ENCODE measurements around the gene RALGAPA2. TPM values are rescaled to one million over a fixed set of nuclear protein-coding genes. Genes with fewer than 3 reads are reported as not detected.
A peak's percentile ranks its signal among the peaks of the same experiment; 100 is the strongest.

The RALGAPA2 gene
- total and polyA plus RNA-seq, 2 experiments from 2014 or later = 13.1 to 43.4 TPM

GRCh38 chr20:20665606-20666332 is 46.7 kb downstream of the RALGAPA2 start:
- Histone ChIP-seq H3K36me3 (ENCODE audit: insufficient read depth) (no peaks in the 10 kb centered on the region), H3K9me2 (ENCODE audit: insufficient read depth) (no peaks in the 10 kb centered on the region), H3K4me1 (ENCODE audit: insufficient read depth) (peaks cover 26% of the 10 kb centered on the region), H3K79me2 (replicated peaks; ENCODE audit: insufficient read depth) (peaks cover 6% of the 10 kb centered on the region; the same call in 1 of the 2 replicates), H3K4me2 (peak overlapping the region; percentile 54), H3K27ac (ENCODE audit: low read depth) (peak overlapping the region; percentile 50; the same call in 1 of the 2 replicates), H3F3A (replicated peaks; ENCODE audit: low read depth) (no peaks in the 10 kb centered on the region), H3K4me3 (peak overlapping the region; percentile 12; the same call in 1 of the 2 replicates), H2AFZ (no peak overlapping the region), H3K27me3 (ENCODE audit: insufficient read depth) (no peaks in the 10 kb centered on the region), H4K20me1 (replicated peaks; ENCODE audit: insufficient read depth) (peaks cover 2% of the 10 kb centered on the region; the same call in 1 of the 2 replicates)
- no peaks in the 10 kb centered on the region for H3K9me3 Mint-ChIP-seq
- H3K36me3 Mint-ChIP-seq (ENCODE audit: low read depth) = no peaks in the 10 kb centered on the region
- peak; percentile 78 for ATAC-seq
- no peak for DNase-seq (ENCODE audit: low spot score)
- TF ChIP-seq NANOG (IDR thresholded peaks at IDR 0.05; ENCODE audit: borderline replicate concordance) (no peak), EZH2 (IDR thresholded peaks at IDR 0.05; ENCODE audit: low read depth, unreplicated experiment) (no peak), ETS1 (IDR thresholded peaks at IDR 0.05) (no peak), EZH2phosphoT487 (IDR thresholded peaks at IDR 0.05; ENCODE audit: unreplicated experiment) (no peak), CTCF (conservative IDR thresholded peaks at IDR 0.05; ENCODE audit: low read depth in 2 of 2) (no peak), POLR2AphosphoS5 (IDR thresholded peaks at IDR 0.05; ENCODE audit: low read depth) (no peak), JUNB (IDR thresholded peaks at IDR 0.05; ENCODE audit: unreplicated experiment) (no peak), ZNF331 (CRISPR knock-in tag; IDR thresholded peaks at IDR 0.05; ENCODE audit: low read depth) (no peak), STAT1 (IDR thresholded peaks at IDR 0.05; ENCODE audit: unreplicated experiment) (no peak), REST (IDR thresholded peaks at IDR 0.05; ENCODE audit: unreplicated experiment) (no peak), ZNF462 (CRISPR knock-in tag; IDR thresholded peaks at IDR 0.05) (no peak), CREB1 (CRISPR knock-in tag; IDR thresholded peaks at IDR 0.05; ENCODE audit: low read depth) (no peak), ZNF114 (CRISPR knock-in tag; IDR thresholded peaks at IDR 0.05) (no peak)
- H3K4me1 Mint-ChIP-seq = peaks cover 22% of the 10 kb centered on the region
- H3K27me3 Mint-ChIP-seq (ENCODE audit: insufficient read depth, low read depth, poor library complexity) = peaks cover 2% of the 10 kb centered on the region
- H3K4me3 Mint-ChIP-seq = 0 out of 3 replicates have a peak overlapping the region, but pooled peaks have one; percentile 10
- H3K27ac Mint-ChIP-seq = peak overlapping the region; percentile 21; the same call in 1 of the 2 replicates
